Thyroid gland (tissue), 4 donors: ENCODE results near the gene MAP1LC3B2. TPM values are rescaled to one million over a fixed set of nuclear protein-coding genes. Genes with fewer than 3 reads are reported as not detected.

Source experiments
- DNase-seq, 2 donors: peaks; one replicate each; pipeline ENCODE4 v3.0.0-alpha.2; 2019
- H3K27ac ChIP-seq, 3 donors: fragments of 200-600 bp; sonication (generic); 1 replicate in 2 of 3; 2 replicates in 1 of 3; pipeline ENCODE4 v1.5.1; 2016 to 2019; ENCODE audit warnings: mild to moderate bottlenecking in 1 of 3, moderate library complexity in 1 of 3
- H3K27me3 ChIP-seq: fragments of 200-600 bp; sonication (generic); one replicate; pipeline ENCODE4 v1.5.1; 2019
- H3K36me3 ChIP-seq, 2 donors: fragments of 200-600 bp; sonication (generic); one replicate each; pipeline ENCODE4 v1.5.1; 2016 to 2019
- H3K4me1 ChIP-seq, 2 donors: fragments of 200-600 bp; sonication (generic); one replicate each; pipeline ENCODE4 v1.5.1; 2017 to 2019
- H3K4me3 ChIP-seq, 3 donors: fragments of 200-600 bp; sonication (generic); replicated peaks in 1 of 3; 1 replicate in 2 of 3; 2 replicates in 1 of 3; pipeline ENCODE4 v1.5.1; 2016; ENCODE audit warnings: mild to moderate bottlenecking in 1 of 3
- H3K9me3 ChIP-seq: fragments of 200-600 bp; sonication (generic); one replicate; pipeline ENCODE4 v1.5.1; 2017
- POLR2A ChIP-seq, 2 donors: fragments of 450-650 bp; IDR thresholded peaks; one replicate each; pipeline ENCODE4 v1.6.1; 2017; ENCODE audit warnings: antibody characterized with exemption in 2 of 2, mild to moderate bottlenecking in 2 of 2, moderate library complexity in 1 of 2
- WGBS, 2 donors: methylation state at CpG; one replicate each; pipeline ENCODE4 v1.1.5; 2017; 5-methylcytosine and 5-hydroxymethylcytosine counted together
- intact Hi-C: fragments of 100-400 bp; cut with DNase I; formaldehyde crosslinking; loops from one replicate; pipeline ENCODE4 v1.15.1; 2023
- total RNA-seq, 4 donors: library from RNA; depleted of rRNA; stranded (reverse); fragments of >200 nt; gene quantifications; one replicate each; pipeline ENCODE4 v1.2.3, GENCODE V29; 2016
- TF ChIP-seq, protein P1 (sequence below), 6 experiments: fragments of 200-600 bp in 3 of 6; fragments of 450-650 bp in 3 of 6; sonication (generic) in 3 of 6; IDR thresholded peaks; one replicate each; pipeline ENCODE4 v1.5.1; 2016 to 2019; ENCODE audit warnings: antibody characterized with exemption in 6 of 6, mild to moderate bottlenecking in 2 of 6, inconsistent platforms in 1 of 6, moderate library complexity in 1 of 6

MAP1LC3B2 gene
- total RNA-seq, 4 donors from 2014 or later: 1.6 TPM; not detected in 3

DNA sequence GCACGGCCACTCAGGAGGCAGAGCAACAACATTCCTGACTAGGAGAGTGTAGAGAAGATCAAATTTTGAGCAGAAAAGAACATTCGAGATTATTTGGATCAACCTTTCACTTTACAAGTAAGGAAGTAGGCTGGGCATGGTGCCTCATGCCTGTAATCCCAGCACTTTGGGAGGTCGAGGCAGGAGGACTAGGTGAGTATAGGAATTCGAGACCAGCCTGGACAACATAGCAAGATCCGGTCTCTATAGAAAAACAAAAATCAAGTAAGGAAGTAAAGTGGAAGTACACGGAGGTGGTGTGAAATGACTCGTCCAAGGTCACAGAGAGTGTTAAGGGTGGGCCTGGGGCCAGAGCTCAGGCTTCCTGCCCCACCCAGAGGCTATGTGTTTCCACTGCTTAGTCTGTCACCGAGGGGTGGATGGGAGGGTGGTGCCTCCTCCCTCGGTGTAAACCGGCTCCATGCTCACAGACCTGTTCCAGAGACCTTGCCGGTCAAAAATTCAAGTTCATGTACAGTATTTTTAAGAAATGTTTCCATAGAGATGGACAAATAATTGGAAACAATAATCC, 51.9 kb downstream of the MAP1LC3B2 start:
- 61 to 65% methylated on average over 11 of the region's 11 CpGs for WGBS, 2 donors
- peak overlapping the region in 1 of 3 donors; percentile 21 for H3K27ac ChIP-seq
- no peaks in the 10 kb centered on the region for H3K9me3 ChIP-seq
- peaks cover 21 to 40% of the 10 kb centered on the region in 2 donors for H3K4me1 ChIP-seq
- TF ChIP-seq, protein P1, sequence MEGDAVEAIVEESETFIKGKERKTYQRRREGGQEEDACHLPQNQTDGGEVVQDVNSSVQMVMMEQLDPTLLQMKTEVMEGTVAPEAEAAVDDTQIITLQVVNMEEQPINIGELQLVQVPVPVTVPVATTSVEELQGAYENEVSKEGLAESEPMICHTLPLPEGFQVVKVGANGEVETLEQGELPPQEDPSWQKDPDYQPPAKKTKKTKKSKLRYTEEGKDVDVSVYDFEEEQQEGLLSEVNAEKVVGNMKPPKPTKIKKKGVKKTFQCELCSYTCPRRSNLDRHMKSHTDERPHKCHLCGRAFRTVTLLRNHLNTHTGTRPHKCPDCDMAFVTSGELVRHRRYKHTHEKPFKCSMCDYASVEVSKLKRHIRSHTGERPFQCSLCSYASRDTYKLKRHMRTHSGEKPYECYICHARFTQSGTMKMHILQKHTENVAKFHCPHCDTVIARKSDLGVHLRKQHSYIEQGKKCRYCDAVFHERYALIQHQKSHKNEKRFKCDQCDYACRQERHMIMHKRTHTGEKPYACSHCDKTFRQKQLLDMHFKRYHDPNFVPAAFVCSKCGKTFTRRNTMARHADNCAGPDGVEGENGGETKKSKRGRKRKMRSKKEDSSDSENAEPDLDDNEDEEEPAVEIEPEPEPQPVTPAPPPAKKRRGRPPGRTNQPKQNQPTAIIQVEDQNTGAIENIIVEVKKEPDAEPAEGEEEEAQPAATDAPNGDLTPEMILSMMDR (IDR thresholded peaks at IDR 0.05): no peak
- TF ChIP-seq POLR2A (IDR thresholded peaks at IDR 0.05): no peak
- DNase-seq: no peak
- H3K4me3 ChIP-seq: no peak overlapping the region
- no peaks in the 10 kb centered on the region for H3K27me3 ChIP-seq
- intact Hi-C loops: no loop called here
- no peaks in the 10 kb centered on the region for H3K36me3 ChIP-seq

DNA sequence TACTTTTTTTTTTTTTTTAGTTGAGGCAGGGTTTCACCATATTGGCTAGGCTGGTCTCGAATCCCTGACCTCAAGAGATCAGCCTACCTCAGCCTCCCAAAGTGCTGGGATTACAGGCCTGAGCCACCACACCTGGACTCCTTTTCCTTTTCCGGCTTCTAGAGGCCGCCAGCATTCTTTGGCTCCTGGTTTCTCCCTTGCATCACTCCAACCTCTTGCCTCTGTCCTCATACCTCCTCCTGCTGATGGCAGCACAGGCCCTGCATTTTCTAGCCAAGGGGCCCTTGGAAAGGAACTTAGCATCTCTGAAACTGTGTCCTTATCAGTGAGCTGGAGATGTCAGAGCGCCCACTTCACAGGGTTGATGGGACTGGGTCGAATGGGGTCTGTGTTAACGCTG, 53.3 kb downstream of the MAP1LC3B2 start:
- no peak for DNase-seq
- no peak overlapping the region for H3K27ac ChIP-seq
- 75 to 88% methylated on average over 6 of the region's 6 CpGs for WGBS, 2 donors

DNA sequence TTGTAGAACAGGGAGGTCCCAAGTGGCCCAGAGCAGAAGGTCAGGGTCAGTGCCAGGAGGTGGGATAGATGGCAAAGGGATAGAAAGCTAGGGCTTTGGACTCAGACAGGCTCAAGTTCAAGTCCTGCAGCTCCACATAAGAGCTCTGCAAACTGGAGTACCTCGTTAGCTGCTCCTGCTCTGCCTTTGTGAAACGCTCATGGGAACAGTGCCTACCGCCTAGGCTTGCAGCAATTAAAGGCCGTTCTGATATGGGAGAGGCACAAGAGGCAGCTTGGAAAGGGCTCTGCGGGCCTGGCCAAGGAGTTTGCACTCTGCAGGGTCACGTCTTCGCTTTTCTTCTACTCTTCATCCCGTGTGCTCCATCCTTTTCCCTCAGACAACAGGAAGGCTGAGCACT, 54.1 kb downstream of the MAP1LC3B2 start:
- TF ChIP-seq, protein P1 (IDR thresholded peaks at IDR 0.05): no peak
- TF ChIP-seq POLR2A (IDR thresholded peaks at IDR 0.05): no peak
- intact Hi-C loops: no loop called here
- DNase-seq: peak; percentile 17 to 23
- Histone ChIP-seq H3K36me3 (no peaks in the 10 kb centered on the region), H3K27ac (no peak overlapping the region), H3K4me1 (peaks cover 24 to 39% of the 10 kb centered on the region in 2 donors), H3K9me3 (no peaks in the 10 kb centered on the region), H3K4me3 (no peak overlapping the region), H3K27me3 (no peaks in the 10 kb centered on the region)
- 61 to 65% methylated on average over 7 to 8 of the region's 8 CpGs for WGBS, 2 donors

More for the DNA sequence above, 53.3 kb downstream of the MAP1LC3B2 start:
- Histone ChIP-seq H3K4me1 (peaks cover 24 to 40% of the 10 kb centered on the region in 2 donors), H3K36me3 (no peaks in the 10 kb centered on the region), H3K9me3 (no peaks in the 10 kb centered on the region), H3K4me3 (no peak overlapping the region), H3K27me3 (no peaks in the 10 kb centered on the region)
- intact Hi-C loops: no loop called here
- TF ChIP-seq, protein P1 (IDR thresholded peaks at IDR 0.05): no peak
- TF ChIP-seq POLR2A (IDR thresholded peaks at IDR 0.05): no peak

DNA sequence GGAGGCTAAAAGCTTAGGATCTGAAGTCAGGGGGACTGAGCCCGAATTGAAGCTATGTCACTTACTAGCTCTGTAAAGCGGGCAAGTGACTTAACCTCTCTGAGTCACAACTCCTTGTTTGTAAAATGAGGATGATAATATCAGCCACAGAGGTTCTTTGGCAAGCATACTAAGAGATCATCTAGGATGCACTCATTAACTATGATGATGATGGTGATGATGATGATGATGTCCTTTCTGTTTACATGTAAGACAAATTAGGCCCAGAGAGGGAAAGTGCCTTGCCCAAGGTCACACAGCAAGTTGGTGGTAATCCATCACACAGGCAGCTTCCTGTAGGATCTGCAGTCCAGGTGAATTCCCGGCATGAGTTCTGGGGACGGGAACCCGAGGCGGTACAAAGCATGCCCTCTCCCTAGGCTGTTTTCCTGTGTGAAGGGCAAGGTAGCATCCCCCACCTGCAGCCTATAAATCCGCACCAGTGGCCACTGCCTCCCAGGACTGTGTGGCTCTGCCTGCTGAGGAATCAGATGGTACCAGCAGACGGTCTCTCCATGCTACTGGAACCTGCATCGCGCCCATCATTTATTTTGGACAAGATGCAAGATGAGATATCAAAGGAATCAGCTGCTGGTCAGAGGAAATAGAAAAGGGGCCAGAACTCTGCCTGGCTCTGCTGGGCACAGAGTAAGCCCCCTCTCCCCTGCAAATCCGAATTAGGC, 55.2 kb downstream of the MAP1LC3B2 start:
- no peak overlapping the region for H3K4me3 ChIP-seq
- H3K27me3 ChIP-seq: no peaks in the 10 kb centered on the region
- no peaks in the 10 kb centered on the region for H3K36me3 ChIP-seq
- TF ChIP-seq POLR2A (IDR thresholded peaks at IDR 0.05): no peak
- TF ChIP-seq, protein P1 (IDR thresholded peaks at IDR 0.05): no peak
- intact Hi-C loops: no loop called here
- DNase-seq: no peak
- 93 to 94% methylated on average over 11 of the region's 11 CpGs for WGBS, 2 donors
- peaks cover 24 to 32% of the 10 kb centered on the region in 2 donors for H3K4me1 ChIP-seq
- H3K27ac ChIP-seq: no peak overlapping the region
- no peaks in the 10 kb centered on the region for H3K9me3 ChIP-seq
